KOPT-K1 (cell line): Measurements from ENCODE around the gene UBE2D2.
A peak's percentile ranks its signal among the peaks of the same experiment; 100 is the strongest.
"Not testable (repeated sequence)": the region's sequence is repeated elsewhere in the genome, so short reads cannot be mapped to it uniquely, and the experiment has no call there.

Experiments
- H3K27ac ChIP-seq: fragments of 200-600 bp; sonication (generic); 2 replicates; pipeline ENCODE4 v1.5.1; 2016; ENCODE audit warnings: antibody characterized with exemption, mild to moderate bottlenecking, low read depth, low read length; ENCODE audit not compliant: poor library complexity, severe bottlenecking
- H3K36me3 ChIP-seq: fragments of 200-600 bp; sonication (generic); 2 replicates; pipeline ENCODE4 v1.5.1; 2017; ENCODE audit warnings: antibody characterized with exemption, mild to moderate bottlenecking, low read length, moderate library complexity; ENCODE audit not compliant: insufficient read depth
- H3K9me3 ChIP-seq: fragments of 200-600 bp; sonication (generic); 2 replicates; pipeline ENCODE4 v1.5.1; 2017; ENCODE audit warnings: antibody characterized with exemption, low read length, mild to moderate bottlenecking; ENCODE audit not compliant: insufficient read depth, poor library complexity, severe bottlenecking

The UBE2D2 gene

GRCh38 chr5:139565411-139566305 lies 4.5 kb downstream of the UBE2D2 start:
- Histone ChIP-seq H3K27ac (peak overlapping the region; percentile 31), H3K36me3 (peaks cover 68% of the 10 kb centered on the region), H3K9me3 (no peaks in the 10 kb centered on the region)

GRCh38 chr5:139566611-139567010 lies 5.5 kb downstream of the UBE2D2 start:
- no peaks in the 10 kb centered on the region for H3K9me3 ChIP-seq
- peak overlapping the region; percentile 31 for H3K27ac ChIP-seq
- H3K36me3 ChIP-seq, result peaks cover 77% of the 10 kb centered on the region

GRCh38 chr5:139569270-139569955 lies 8.3 kb downstream of the UBE2D2 start:
- peaks cover 62% of the 10 kb centered on the region for H3K36me3 ChIP-seq
- no peak overlapping the region for H3K27ac ChIP-seq

GRCh38 chr5:139571543-139571942 lies 10.4 kb downstream of the UBE2D2 start:
- H3K27ac ChIP-seq, result no peak overlapping the region
- H3K9me3 ChIP-seq, result no peaks in the 10 kb centered on the region
- H3K36me3 ChIP-seq, result peaks cover 60% of the 10 kb centered on the region

More at GRCh38 chr5:139569270-139569955, 8.3 kb downstream of the UBE2D2 start:
- no peaks in the 10 kb centered on the region for H3K9me3 ChIP-seq

- Histone ChIP-seq H3K36me3 (peaks cover 58% of the 10 kb centered on the region), H3K9me3 (no peaks in the 10 kb centered on the region), H3K27ac (no peak overlapping the region)
These were observed 10.8 kb downstream of the UBE2D2 start for GRCh38 chr5:139571966-139572365.

- H3K36me3 ChIP-seq, result peaks cover 53% of the 10 kb centered on the region
These were observed 13.6 kb downstream of the UBE2D2 start for GRCh38 chr5:139574641-139575312.

GRCh38 chr5:139575313-139575646 lies 14.1 kb downstream of the UBE2D2 start:
- H3K36me3 ChIP-seq, result peaks cover 53% of the 10 kb centered on the region
- no peak overlapping the region for H3K27ac ChIP-seq
- no peaks in the 10 kb centered on the region for H3K9me3 ChIP-seq

More at GRCh38 chr5:139574641-139575312, 13.6 kb downstream of the UBE2D2 start:
- no peak overlapping the region for H3K27ac ChIP-seq
- no peaks in the 10 kb centered on the region for H3K9me3 ChIP-seq

GRCh38 chr5:139575751-139576150 lies 14.6 kb downstream of the UBE2D2 start:
- Histone ChIP-seq H3K36me3 (peaks cover 50% of the 10 kb centered on the region), H3K9me3 (no peaks in the 10 kb centered on the region), H3K27ac (no peak overlapping the region)

- Histone ChIP-seq H3K27ac (no peak overlapping the region), H3K36me3 (peaks cover 55% of the 10 kb centered on the region), H3K9me3 (no peaks in the 10 kb centered on the region)
These were observed 16.7 kb downstream of the UBE2D2 start for GRCh38 chr5:139577689-139578290.

- peaks cover 60% of the 10 kb centered on the region for H3K36me3 ChIP-seq
- H3K27ac ChIP-seq, result no peak overlapping the region
- no peaks in the 10 kb centered on the region for H3K9me3 ChIP-seq
These were observed 17.2 kb downstream of the UBE2D2 start for GRCh38 chr5:139578325-139578724.

- not testable (repeated sequence) for H3K9me3 ChIP-seq, H3K27ac ChIP-seq
- H3K36me3 ChIP-seq, result peaks cover 67% of the 10 kb centered on the region
These were observed 21.0 kb downstream of the UBE2D2 start for GRCh38 chr5:139582181-139582580.

- Histone ChIP-seq H3K9me3 (no peaks in the 10 kb centered on the region), H3K27ac (no peak overlapping the region), H3K36me3 (peaks cover 70% of the 10 kb centered on the region)
These were observed 23.0 kb downstream of the UBE2D2 start for GRCh38 chr5:139584137-139584536.

GRCh38 chr5:139588116-139588515 lies 27.0 kb downstream of the UBE2D2 start:
- H3K36me3 ChIP-seq, result peaks cover 56% of the 10 kb centered on the region
- not testable (repeated sequence) for H3K9me3 ChIP-seq, H3K27ac ChIP-seq

- Histone ChIP-seq H3K27ac (no peak overlapping the region), H3K9me3 (no peaks in the 10 kb centered on the region), H3K36me3 (peaks cover 56% of the 10 kb centered on the region)
These were observed 27.8 kb downstream of the UBE2D2 start for GRCh38 chr5:139588962-139589361.

- no peaks in the 10 kb centered on the region for H3K9me3 ChIP-seq
- H3K36me3 ChIP-seq, result peaks cover 51% of the 10 kb centered on the region
- no peak overlapping the region for H3K27ac ChIP-seq
These were observed 31.1 kb downstream of the UBE2D2 start for GRCh38 chr5:139592289-139592688.
